ENCODE results near the gene KDM5D. TPM values are rescaled to one million over a fixed set of nuclear protein-coding genes. Genes with fewer than 3 reads are reported as not detected.

The KDM5D gene
- total RNA-seq (2021; fragmentation: NEBNext Ultra II Directional; extraction: Animal tissue kit (Norgen Biotek cat#: 25700)) (21.9 and 25.9 TPM in 2 replicates), polyA plus RNA-seq (2011; rRNA removed) (24.4 and 33.5 TPM in 2 replicates), polyA minus RNA-seq (2011; rRNA and poly(A)+ RNA removed) (51.8 and 56.5 TPM in 2 replicates)
- 21.9 TPM for polyA plus RNA-seq (2011; cell fraction: cytosol; rRNA removed)
- 97.3 TPM for polyA plus RNA-seq (2011; cell fraction: nucleus; rRNA removed)
- 18.1 to 22.0 TPM (median 21.2 TPM) in 4 replicates for polyA plus RNA-seq (2012, experiment 1 of 2)
- polyA plus RNA-seq (2012, experiment 2 of 2), result 2.8 TPM
- 11.0 TPM for polyA plus RNA-seq (2013, experiment 1 of 2)
- polyA plus RNA-seq (2013, experiment 2 of 2), result 10.2 TPM
- polyA minus RNA-seq (2011; cell fraction: cytosol; rRNA and poly(A)+ RNA removed), result 23.9 TPM
- 59.6 TPM for polyA minus RNA-seq (2011; cell fraction: nucleus; rRNA and poly(A)+ RNA removed)
- long read RNA-seq, experiment 1, partial matches to known transcripts, result 7 of 11 reads
- long read RNA-seq, experiment 1, other reads (novel, unspliced or antisense), result 4 of 11 reads
- long read RNA-seq, experiment 2, partial matches to known transcripts, result 1 of 1 reads
- long read RNA-seq, experiment 2, other reads (novel, unspliced or antisense), result 0 of 1 reads

GRCh38 chrY:19744381-19745378, at the start of gene KDM5D:
TSS of gene KDM5D (minus strand) at chrY:19744726. CDS start at chrY:19744534, 192 bp downstream.
- DNase-seq (ENCODE audit: low read depth in 1 of 2, low spot score in 2 of 2), result peak in 1 of 2 experiments; percentile 56
- TF ChIP-seq HDAC6 (IDR thresholded peaks at IDR 0.05; ENCODE audit: low read depth, low read length), result no peak
- no peak for TF ChIP-seq CTBP2 (IDR thresholded peaks at IDR 0.05; ENCODE audit: borderline replicate concordance, insufficient read depth, insufficient read length, low read length)
- TF ChIP-seq TAF7 (optimal IDR thresholded peaks at IDR 0.05; ENCODE audit: borderline replicate concordance, low read depth, low read length), result peak; percentile 66
- no peak for TF ChIP-seq SP2 (IDR thresholded peaks at IDR 0.05; ENCODE audit: low read length)
- TF ChIP-seq TEAD4 (IDR thresholded peaks at IDR 0.05; ENCODE audit: low read depth, low read length), result no peak
- no peak for TF ChIP-seq EZH2 (IDR thresholded peaks at IDR 0.05; ENCODE audit: low read depth, low read length, severe bottlenecking)
- TF ChIP-seq SIRT6 (IDR thresholded peaks at IDR 0.05; ENCODE audit: low read length), result no peak
- TF ChIP-seq FOSL1 (IDR thresholded peaks at IDR 0.05; ENCODE audit: insufficient read depth, low read depth, low read length), result no peak

More at GRCh38 chrY:19744381-19745378, at the start of gene KDM5D:
- H3K18ac ChIP-seq (ENCODE audit: extremely low read depth, low read length), result peak within 1 kb of the TSS; percentile 24; the same call in 1 of the 2 replicates
- H3K9ac ChIP-seq (replicated peaks in 1 of 4; ENCODE audit: extremely low read depth in 1 of 4, low read depth in 3 of 4, low read length in 3 of 4), result peak within 1 kb of the TSS; percentile 59 to 89 (median 80)
- peak within 1 kb of the TSS; percentile 60 for H4K5ac ChIP-seq (ENCODE audit: insufficient read length, low read depth, low read length)
- H3K14ac ChIP-seq (ENCODE audit: insufficient read length), result no peak within 1 kb of the TSS
- H2BK5ac ChIP-seq (ENCODE audit: low read depth, low read length), result peak within 1 kb of the TSS; percentile 56; the same call in 1 of the 2 replicates
- peak within 1 kb of the TSS; percentile 98 for H2AFZ ChIP-seq (ENCODE audit: low read length)
- H3K23me2 ChIP-seq (ENCODE audit: low read depth, low read length), result no peaks in the 10 kb centered on the region
- no peaks in the 10 kb centered on the region for H3K9me3 ChIP-seq (ENCODE audit: insufficient read depth in 2 of 2, low read depth in 1 of 2, low read length in 1 of 2)
- no peak within 1 kb of the TSS for H4K91ac ChIP-seq (replicated peaks; ENCODE audit: insufficient read length, low read length)
- no peaks in the 10 kb centered on the region for H3K27me3 ChIP-seq (replicated peaks in 1 of 4; ENCODE audit: control insufficient read depth in 3 of 4, extremely low read depth in 1 of 4, insufficient read depth in 3 of 4, low read length in 3 of 4)
- WGBS, 2 experiments (ENCODE audit: extremely low coverage in 1 of 2, insufficient coverage in 1 of 2, insufficient read length in 1 of 2, insufficient replicate concordance in 2 of 2, low coverage in 1 of 2, low lambda C conversion rate in 2 of 2, missing lambda C conversion rate in 1 of 2), result 1% methylated on average over 52 of the region's 52 CpGs; no CpG with 5 or more reads in 1 of the 2 experiments
- no peak for FAIRE-seq
- no peak within 1 kb of the TSS for H2BK20ac ChIP-seq (ENCODE audit: low read length)
- H4K20me1 ChIP-seq (replicated peaks in 1 of 2; ENCODE audit: control insufficient read depth in 1 of 2, insufficient read depth in 2 of 2, low read length in 2 of 2), result no peaks in the 10 kb centered on the region
- H3K56ac ChIP-seq (replicated peaks; ENCODE audit: insufficient read length, low read depth, low read length), result no peak within 1 kb of the TSS
- no peaks in the 10 kb centered on the region for H3K79me2 ChIP-seq (ENCODE audit: control insufficient read depth in 1 of 2, insufficient read depth in 2 of 2, low read length in 2 of 2)
- H2AK5ac ChIP-seq (ENCODE audit: low read depth, low read length), result no peak within 1 kb of the TSS
- POLR2A ChIA-PET (ENCODE audit: partially characterized antibody), result interaction anchor here (0.9 to 2.1 kb wide), 7 partner anchors 8 to 178 kb away, joined by 3 to 7 read pairs (median 5); no protein-coding TSS in a partner anchor
- H3K4me2 ChIP-seq (ENCODE audit: insufficient read depth in 1 of 2, low read depth in 2 of 2, low read length in 2 of 2), result peak within 1 kb of the TSS; percentile 69 to 74
- H2BK15ac ChIP-seq (ENCODE audit: low read length), result no peak within 1 kb of the TSS
- no peak within 1 kb of the TSS for H3K23ac ChIP-seq (ENCODE audit: insufficient read length)
- CTCF ChIA-PET (ENCODE audit: partially characterized antibody), result no interaction called here
- H3K79me1 ChIP-seq (ENCODE audit: low read depth, low read length), result no peaks in the 10 kb centered on the region
- H3K36me3 ChIP-seq (ENCODE audit: control insufficient read depth in 2 of 4, insufficient read depth in 4 of 4, low read length in 3 of 4), result peaks cover 2 to 18% (median 6%) of the 10 kb centered on the region in 4 experiments; a peak in 7 of 8 replicates
- no peak within 1 kb of the TSS for H2BK12ac ChIP-seq (ENCODE audit: low read depth, low read length)
- H2BK120ac ChIP-seq (replicated peaks; ENCODE audit: low read depth, low read length), result peak within 1 kb of the TSS; percentile 43
- H3K4me3 ChIP-seq (ENCODE audit: extremely low read depth in 1 of 4, insufficient read depth in 2 of 4, low read depth in 3 of 4, low read length in 4 of 4), result peak within 1 kb of the TSS; percentile 73 to 90 (median 76)
- H3K4me1 ChIP-seq (replicated peaks in 1 of 4; ENCODE audit: control insufficient read depth in 3 of 4, insufficient read depth in 4 of 4, low read length in 3 of 4), result no peaks in the 10 kb centered on the region
- no peak within 1 kb of the TSS for H4K8ac ChIP-seq (ENCODE audit: extremely low read depth, insufficient read depth, low read length)
- peak within 1 kb of the TSS; percentile 83 for H3K27ac ChIP-seq (ENCODE audit: low read depth, low read length)
- no peak within 1 kb of the TSS for H3K4ac ChIP-seq (replicated peaks; ENCODE audit: insufficient read length, low read depth, low read length)
